GM15510 (cell line): ENCODE measurements around the gene LRRC37A3.

Experiments
- POLR2A ChIP-seq: IDR thresholded peaks from 3 replicates; pipeline ENCODE4 v1.6.1; 2011; ENCODE audit warnings: borderline replicate concordance; ENCODE audit not compliant: insufficient read length; ENCODE audit errors: extremely low read depth

Gene LRRC37A3

DNA sequence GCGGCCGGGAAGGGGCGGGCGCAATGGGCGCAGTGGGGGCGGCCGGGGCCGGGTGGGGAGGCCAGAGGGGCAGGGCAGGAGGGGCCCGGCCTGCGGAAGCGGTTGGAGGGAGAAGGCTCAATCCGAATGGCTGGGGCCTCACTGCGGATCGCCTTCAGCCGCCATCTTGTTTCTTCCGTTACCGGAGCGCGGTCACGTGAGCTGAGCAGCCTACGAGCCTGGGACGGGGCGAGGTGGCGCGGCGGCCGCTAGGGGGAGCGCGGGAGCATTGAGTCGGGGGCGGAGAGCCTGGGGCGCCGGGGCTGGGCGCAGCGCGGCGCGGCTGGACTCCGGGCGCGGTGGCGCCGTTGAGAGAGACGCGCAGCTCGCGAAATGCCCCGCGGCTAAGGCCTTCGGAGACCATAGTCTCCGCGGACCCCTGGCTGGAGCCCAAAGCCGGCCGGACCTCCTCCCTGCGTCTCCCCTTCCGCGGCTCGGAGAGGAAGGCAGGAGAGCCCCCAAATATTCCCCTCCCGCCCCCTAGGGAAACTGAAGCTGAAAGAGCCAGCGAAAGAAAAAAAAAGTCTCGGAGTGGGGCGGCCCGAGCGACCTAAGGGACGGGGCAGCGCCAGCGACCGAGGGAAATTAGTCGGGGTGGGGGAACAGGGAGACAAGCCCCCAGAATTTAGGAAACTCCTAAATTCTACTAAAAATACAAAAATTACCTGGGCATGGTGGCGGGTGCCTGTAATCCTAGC is at the start of gene LRRC37A3:
TSS of gene LRRC37A3 (minus strand) at position 190 of the 737 bp plus-strand sequence. CDS start 22,221 bp downstream, outside the sequence.
- TF ChIP-seq POLR2A, result peak; percentile 62

DNA sequence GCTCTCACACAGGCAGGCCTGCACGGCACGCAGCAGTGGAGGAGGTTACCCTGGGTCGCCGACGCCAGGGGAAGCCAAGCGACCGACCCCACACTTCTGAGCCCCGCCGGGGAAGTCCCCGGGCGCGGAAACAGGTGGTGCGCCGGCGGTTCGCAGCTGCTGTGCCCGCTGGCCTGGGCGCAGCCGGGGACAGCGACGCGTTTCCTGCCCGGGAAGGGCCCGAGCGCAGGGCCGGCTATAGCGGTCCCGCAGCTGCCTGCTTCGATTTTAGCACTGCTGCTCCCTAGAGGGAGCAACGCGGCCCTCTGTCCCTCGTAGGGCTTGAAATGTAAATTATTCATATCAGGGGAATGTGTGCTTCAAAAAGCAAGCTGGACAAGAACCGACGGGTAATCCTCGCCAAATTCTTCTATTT is 46.6 kb upstream of the LRRC37A3 start:
- peak; percentile 22 for TF ChIP-seq POLR2A

DNA sequence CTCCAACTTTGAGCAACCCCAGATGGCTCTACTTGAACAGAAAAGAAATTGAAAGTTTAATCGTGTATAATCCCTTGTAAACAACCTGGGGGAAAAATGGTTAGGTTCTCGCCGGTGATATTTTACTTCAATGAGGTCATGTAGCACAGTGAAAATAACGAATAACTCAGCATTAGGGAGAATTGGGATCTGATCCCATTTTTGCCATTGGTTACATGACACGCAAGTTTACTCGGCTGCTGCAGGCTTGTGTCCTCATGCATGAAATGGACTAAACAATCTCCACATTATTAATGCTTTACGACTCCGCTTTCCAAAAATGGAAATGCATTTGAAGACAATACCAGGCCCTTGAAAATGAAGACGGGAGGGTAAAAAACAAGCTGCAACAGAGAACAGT is 45.5 kb upstream of the LRRC37A3 start:
- no peak for TF ChIP-seq POLR2A

DNA sequence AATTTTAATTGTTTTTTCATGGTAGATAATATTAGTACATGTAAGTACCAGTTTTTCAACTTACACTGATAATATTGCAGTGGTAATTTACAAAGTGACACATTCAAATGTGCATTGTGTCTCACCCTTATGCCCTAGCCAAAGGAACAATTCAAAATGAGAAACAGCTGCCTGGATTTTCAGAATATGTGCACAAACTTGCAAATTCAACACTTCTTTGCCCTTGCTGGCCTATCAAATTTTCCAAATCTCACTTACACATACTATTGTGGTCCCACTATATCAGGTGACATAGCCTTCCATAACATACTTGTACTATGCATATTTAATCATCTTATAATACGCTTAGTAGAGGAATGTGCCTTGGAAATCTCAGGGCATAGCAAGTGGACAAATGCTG is 32.6 kb upstream of the LRRC37A3 start:
- no peak for TF ChIP-seq POLR2A

DNA sequence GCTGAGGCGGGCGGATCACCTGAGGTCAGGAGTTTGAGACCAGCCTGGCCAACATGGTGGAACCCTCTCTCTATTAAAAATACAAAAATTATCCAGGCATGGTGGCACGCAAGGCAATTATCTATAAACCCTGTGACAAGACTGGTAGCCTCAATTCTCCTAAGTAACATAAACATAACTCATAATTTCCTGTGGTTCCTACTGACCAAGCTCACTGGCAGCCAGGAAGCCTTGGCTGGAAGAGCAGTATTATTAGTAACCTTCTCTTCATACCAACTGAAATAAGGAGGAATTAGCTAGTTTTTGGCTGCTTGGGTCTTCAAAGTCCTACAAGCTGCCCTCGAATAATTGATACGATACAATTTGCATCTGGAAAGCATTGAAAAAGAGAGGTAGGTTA is 31.6 kb upstream of the LRRC37A3 start:
- TF ChIP-seq POLR2A, result no peak

DNA sequence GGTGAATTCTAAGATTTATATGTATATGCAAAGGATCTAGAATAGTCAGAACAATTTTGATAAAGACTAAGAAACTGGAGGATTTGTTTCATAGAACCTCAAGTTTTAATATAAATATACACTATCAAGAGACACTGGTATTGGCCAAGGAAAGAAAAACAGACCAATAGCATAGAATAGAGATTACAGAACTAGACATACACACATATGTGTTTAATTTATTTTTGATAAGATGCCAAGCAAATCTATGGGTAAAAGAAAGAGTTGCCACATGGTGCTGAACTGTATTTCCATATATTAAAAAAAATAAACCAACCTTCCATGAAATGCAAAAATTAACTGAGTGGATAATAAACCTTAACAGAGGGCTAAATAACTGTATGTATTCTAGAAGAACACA is 27.9 kb upstream of the LRRC37A3 start:
- no peak for TF ChIP-seq POLR2A

DNA sequence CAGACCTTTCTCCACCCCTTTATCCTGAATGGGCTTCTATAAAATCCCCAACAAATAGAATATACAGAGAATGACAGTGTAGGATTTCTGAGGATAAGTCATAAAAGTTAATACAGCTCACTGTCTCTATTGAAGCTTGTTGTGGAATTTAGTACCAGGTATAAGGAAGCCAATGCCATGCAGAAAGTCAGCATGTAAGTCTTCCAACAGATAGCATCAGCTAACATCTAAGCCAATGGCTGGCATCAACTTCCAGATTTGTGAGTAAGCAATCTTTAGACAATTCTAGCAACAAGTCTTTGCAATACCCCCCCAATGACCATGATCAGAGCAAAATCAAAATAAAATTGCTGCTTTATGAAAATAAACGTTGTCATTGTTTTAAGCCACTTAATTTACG is 22.5 kb upstream of the LRRC37A3 start:
- TF ChIP-seq POLR2A, result no peak

DNA sequence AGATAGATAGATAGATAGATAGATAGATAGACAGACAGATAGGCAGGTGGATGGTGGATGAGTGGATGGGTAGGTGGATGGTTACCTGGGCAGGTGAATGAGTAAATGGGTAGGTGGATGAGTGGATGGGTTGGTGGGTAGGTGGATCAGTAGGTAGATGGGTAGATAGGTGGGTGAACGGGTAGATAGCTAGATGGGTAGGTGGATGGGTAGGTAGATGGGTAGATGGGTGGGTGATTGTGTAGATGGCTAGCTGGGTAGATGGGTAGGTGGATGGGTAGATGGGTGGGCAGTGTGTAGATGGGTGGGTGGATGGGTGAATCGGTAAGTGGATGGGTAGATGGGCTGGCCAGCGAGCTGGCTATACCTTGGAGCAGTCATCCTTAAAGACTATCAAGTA is 21.8 kb upstream of the LRRC37A3 start:
- no peak for TF ChIP-seq POLR2A

DNA sequence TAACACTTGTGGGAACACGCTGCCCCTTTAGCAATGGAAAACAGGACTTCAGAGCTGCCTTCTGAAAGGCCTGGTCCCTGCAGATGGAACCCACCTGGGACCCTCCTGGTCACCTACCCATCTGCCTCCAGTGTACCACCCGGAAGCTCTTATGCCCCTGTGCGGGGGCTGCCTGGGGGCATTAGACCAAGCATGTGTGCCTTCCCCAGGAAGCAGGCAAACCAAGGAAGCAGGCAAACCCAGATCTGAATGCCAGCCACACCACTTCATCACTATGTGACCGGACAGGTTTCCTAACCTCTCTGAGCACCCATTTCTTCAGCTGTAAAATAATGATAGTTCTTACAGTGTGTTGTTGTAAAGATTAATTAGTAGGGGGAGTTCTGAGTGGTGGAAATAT is 20.8 kb upstream of the LRRC37A3 start:
- no peak for TF ChIP-seq POLR2A

DNA sequence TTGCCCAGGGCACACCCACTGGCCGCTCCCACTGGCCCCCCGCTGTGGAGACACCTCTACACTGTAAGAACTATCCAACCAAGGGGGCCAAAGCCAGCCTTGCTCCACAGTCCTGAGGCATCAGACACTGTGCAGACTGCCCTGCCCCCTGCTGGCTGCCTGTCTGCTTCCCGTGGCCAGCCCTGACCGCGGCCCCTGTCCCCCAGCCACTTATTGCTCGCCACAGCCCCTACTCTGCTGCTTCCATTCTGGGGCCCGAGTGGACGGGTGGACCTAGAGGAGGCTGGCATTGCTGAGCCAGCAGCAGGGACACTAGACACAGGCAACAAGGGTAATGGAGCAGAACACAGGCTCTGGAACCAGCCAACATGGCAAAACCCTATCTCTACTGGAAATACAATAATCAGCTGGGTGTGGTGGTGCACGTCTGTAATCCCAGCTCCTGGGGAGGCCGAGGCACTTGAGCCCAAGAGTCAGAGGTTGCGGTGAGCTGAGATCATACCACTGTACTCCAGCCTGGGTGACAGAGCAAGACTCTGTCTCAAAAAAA is 19.7 kb upstream of the LRRC37A3 start:
- TF ChIP-seq POLR2A, result no peak

DNA sequence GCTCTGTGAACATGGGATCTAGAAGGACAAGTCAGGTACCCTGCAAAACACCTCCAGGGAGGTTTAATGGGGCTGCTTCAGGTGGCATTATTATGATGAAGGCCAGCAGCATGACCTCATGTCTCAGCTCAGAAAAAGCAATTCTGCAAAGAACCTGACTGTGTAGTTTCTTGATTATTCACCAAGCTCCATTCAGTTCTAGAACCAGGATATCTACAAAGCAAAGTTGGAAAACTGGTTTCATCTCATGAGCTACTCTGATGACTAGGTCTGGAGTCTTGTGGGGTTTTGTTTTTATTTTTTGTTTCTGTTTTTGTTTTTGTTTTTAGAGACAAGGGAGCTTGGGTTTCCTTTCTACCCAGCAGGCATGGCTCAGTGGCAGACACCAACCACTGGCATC is 19.0 kb upstream of the LRRC37A3 start:
- TF ChIP-seq POLR2A, result no peak

DNA sequence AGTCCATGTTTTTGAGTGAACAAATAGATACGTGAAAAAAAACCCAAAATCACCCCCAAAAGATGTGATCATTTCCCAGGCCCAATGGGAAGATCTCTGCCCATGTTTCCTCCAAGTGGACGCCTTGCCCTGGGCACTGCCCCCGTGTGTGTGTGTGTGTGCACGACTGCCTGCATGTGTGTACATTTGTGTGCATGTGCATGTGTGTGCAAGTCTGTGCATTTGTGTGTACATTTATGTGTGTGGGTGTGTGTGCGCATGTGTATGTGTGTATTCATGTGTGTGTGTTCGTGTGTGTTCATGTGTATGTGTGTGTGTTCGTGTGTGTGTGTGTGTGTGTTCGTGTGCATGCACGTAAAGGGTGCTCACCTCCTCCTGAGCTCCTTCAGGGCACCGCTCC is 16.8 kb upstream of the LRRC37A3 start:
- no peak for TF ChIP-seq POLR2A

DNA sequence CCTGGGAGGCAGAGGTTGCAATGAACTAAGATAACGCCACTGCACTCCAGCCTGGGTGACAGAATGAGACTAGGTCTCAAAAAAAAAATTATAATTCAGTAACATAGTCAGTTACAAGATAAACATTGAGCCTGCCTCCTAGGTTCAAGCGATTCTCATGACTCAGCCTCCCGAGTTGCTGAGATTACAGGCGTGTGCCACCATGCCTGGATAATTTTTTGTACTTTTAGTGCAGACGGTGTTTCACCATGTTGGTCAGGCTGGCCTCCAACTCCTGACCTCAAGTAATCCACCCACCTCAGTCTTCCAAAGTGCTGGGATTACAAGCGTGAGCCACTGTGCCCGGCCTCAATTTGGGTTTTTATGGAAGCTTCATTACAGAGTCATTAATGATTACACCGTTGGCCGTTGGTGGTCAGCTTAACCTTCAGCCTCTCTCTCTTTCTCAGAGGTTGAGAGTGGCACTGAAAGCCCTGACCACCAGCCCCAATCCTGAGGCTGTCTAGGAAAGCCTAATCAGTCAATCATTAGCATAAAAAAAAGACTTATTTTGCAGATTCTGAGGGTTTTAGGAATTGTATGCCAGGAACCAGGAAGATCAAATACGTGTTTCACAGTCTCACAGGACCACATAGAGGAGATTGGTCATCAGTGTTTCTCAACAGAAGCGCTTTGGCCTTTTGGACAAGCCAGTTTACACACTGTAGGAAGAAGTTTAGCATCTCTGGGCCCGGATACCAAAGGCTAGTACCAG is 1.3 kb upstream of the LRRC37A3 start:
- no peak for TF ChIP-seq POLR2A

DNA sequence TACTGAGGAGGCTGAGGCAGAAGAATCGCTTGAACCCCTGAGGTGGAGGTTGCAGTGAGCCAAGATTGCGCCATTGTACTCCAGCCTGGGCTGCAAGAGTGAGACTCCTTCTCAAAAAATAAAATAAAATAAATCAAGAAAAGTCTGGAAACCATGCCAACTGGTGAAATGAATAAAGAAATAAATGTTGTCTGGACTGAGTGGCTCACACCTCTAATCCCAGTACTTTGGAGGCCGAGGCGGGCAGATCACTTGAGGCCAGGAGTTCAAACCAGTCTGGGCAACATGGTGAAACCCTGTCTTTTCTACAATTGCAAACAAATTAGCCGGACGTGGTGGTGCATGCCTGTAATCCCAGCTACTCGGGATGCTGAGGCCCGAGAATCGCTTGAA is 744 bp upstream of the LRRC37A3 start:
- no peak for TF ChIP-seq POLR2A

DNA sequence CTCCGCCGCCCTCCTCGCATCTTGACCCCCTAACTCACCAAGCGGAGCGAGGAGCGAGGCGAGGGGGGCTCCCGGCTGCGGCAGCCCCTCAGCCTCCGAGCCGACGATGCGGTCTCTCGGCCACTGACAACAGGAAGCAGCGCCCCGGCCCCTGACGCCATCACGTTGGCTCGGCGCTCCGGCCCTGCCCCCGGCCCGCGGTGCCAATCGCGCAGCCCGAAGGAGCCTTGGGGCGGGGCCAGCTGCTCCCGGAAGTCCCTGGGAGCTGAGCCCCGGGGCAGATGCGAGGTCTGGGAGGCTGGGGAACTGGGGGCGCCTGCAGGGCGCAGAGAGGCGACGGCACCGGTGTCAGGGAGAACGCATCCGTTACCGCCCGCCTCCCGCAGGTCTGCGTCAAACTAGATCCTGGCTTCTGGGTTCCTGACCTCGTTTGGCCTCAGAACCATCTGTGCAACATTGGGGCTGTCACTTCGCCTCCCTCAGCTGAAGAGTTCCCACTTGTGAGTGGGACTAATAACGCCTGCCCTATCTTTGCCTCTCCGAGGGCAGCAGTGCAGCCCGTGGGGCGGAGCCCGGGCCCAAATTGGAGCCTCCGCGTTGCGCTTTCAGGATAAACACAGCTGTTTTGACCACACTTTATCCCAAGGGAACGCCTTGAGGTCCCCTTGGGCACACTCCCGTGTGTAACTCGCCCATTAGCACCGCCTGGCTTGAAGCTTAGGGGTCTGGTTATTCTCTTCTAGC is 82.1 kb downstream of the LRRC37A3 start:
- TF ChIP-seq POLR2A, result peak; percentile 62
